AG04450 (cell line): ENCODE results near the gene NKAIN4. TPM values are rescaled to one million over a fixed set of nuclear protein-coding genes. Genes with fewer than 3 reads are reported as not detected.

Experiments
- CTCF ChIA-PET: fragments of 300-600, 350-600 bp; formaldehyde crosslinking; extraction: SDS; loops from one replicate; lab custom pipeline; 2022; ENCODE audit warnings: antibody characterized with exemption, inconsistent platforms; lab: Charles Lee
- POLR2A ChIA-PET: fragments of 350-600 bp; formaldehyde crosslinking; extraction: SDS; loops from one replicate; lab custom pipeline; 2021; ENCODE audit warnings: antibody characterized with exemption, inconsistent platforms; lab: Yijun Ruan, JAX
- DNase-seq: peaks from one replicate; pipeline ENCODE4 v3.0.0-alpha.2; 2011; ENCODE audit warnings: low read depth, low spot score
- H3K27ac ChIP-seq: one replicate; pipeline ENCODE4 v1.5.1; 2012; ENCODE audit warnings: low read depth, low read length, control low read depth
- H3K27me3 ChIP-seq: one replicate; pipeline ENCODE4 v1.6.0; 2012; ENCODE audit warnings: low read length; ENCODE audit not compliant: control insufficient read depth, insufficient read depth
- H3K4me3 ChIP-seq: 2 replicates; pipeline ENCODE4 v1.5.1; 2011; ENCODE audit warnings: mild to moderate bottlenecking, low read depth, low read length, control low read depth
- H3K9me3 ChIP-seq: 2 replicates; pipeline ENCODE4 v1.5.1; 2012; ENCODE audit warnings: low read length; ENCODE audit not compliant: control insufficient read depth, insufficient read depth
- CTCF ChIP-seq: IDR thresholded peaks from 2 replicates; pipeline ENCODE4 v1.5.1; 2011; ENCODE audit warnings: low read depth, low read length, control low read depth, inconsistent platforms
- polyA plus RNA-seq: library from polyadenylated mRNA; depleted of rRNA; stranded (reverse); fragments of >200 nt; gene quantifications from 2 replicates; pipeline ENCODE4 v1.2.3, GENCODE V29; 2011

The NKAIN4 gene
- polyA plus RNA-seq, 1 experiment, result not detected

- no peak for TF ChIP-seq CTCF
- no peak for DNase-seq
- H3K27ac ChIP-seq, result no peak overlapping the region
- H3K27me3 ChIP-seq, result peaks cover 45% of the 10 kb centered on the region
- no peak overlapping the region for H3K4me3 ChIP-seq
- peaks cover 7% of the 10 kb centered on the region for H3K9me3 ChIP-seq
- ChIA-PET POLR2A (interaction anchor here (0.7 kb wide), 1 partner anchor 16 kb away, joined by 3 read pairs; no protein-coding TSS in a partner anchor), CTCF (interaction anchor here (1.0 to 1.3 kb wide), 2 partner anchors 12 to 74 kb away, joined by 4 read pairs; no protein-coding TSS in a partner anchor)
Measured at GRCh38 chr20:63297371-63297781, 43.1 kb upstream of the NKAIN4 start.

DNA sequence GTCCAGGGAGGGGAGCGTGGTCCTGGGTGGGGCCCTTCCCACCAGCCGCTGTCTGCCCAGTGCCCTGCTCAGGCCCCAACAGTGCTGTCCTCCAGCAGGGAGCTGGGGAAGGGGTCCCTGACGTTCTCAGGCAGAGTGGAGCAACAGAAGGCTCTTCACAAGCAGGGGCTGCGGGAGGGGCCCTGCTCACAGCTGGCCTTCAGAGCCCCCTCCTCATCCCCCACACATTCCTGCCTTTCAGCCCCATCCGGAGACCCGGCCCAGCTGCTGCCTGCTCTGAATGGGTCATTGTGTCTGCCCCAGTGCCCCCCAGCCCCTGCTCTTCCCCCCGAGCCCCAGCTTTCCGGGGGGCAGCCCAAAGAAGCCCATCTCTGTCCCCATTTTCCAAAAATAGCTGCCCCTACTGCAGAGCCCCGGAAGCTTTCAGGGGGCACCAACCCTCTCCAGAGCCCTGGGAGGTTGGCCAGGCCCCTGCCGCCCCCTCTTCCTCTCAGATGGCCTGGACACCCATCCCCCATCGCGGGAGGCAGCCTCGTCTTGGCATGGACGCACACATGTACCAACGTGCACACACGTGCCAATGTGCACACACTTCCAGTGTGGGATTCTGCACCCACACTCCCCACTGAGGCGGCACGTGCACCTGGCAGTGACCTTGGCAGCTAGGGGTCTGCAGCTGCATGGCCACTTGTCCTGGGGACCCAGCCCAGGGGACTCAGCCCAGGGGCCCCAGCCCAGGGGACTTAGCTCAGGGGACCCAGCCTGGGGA is 42.5 kb upstream of the NKAIN4 start:
- ChIA-PET CTCF (interaction anchor here (1.0 to 1.3 kb wide), 2 partner anchors 13 to 73 kb away, joined by 4 read pairs; no protein-coding TSS in a partner anchor), POLR2A (interaction anchor here (0.6 to 0.7 kb wide), 3 partner anchors 15 to 575 kb away, joined by 3 to 4 read pairs (median 3); no protein-coding TSS in a partner anchor)
- no peak for TF ChIP-seq CTCF

GRCh38 chr20:63295846-63296245 is 41.6 kb upstream of the NKAIN4 start:
- Histone ChIP-seq H3K27me3 (peaks cover 45% of the 10 kb centered on the region), H3K27ac (no peak overlapping the region), H3K9me3 (peaks cover 7% of the 10 kb centered on the region), H3K4me3 (no peak overlapping the region)
- ChIA-PET POLR2A (interaction anchor here (0.6 kb wide), 1 partner anchor 576 kb away, joined by 4 read pairs; no protein-coding TSS in a partner anchor), CTCF (no interaction called here)
- no peak for DNase-seq
- TF ChIP-seq CTCF, result no peak

More for the DNA sequence above, 42.5 kb upstream of the NKAIN4 start:
- Histone ChIP-seq H3K27ac (no peak overlapping the region), H3K9me3 (peaks cover 7% of the 10 kb centered on the region), H3K4me3 (no peak overlapping the region), H3K27me3 (peaks cover 45% of the 10 kb centered on the region)
- DNase-seq, result no peak

GRCh38 chr20:63295422-63295821 is 41.2 kb upstream of the NKAIN4 start:
- POLR2A ChIA-PET, result no interaction called here
- no peak for TF ChIP-seq CTCF
- no peak overlapping the region for H3K4me3 ChIP-seq
- H3K27me3 ChIP-seq, result peaks cover 45% of the 10 kb centered on the region
- H3K27ac ChIP-seq, result peak overlapping the region; percentile 21
- CTCF ChIA-PET, result no interaction called here
- DNase-seq, result no peak
- peaks cover 7% of the 10 kb centered on the region for H3K9me3 ChIP-seq

- ChIA-PET POLR2A (no interaction called here), CTCF (no interaction called here)
- Histone ChIP-seq H3K27me3 (peaks cover 45% of the 10 kb centered on the region), H3K4me3 (no peak overlapping the region), H3K9me3 (peaks cover 7% of the 10 kb centered on the region), H3K27ac (peak overlapping the region; percentile 21)
- no peak for DNase-seq
- TF ChIP-seq CTCF, result no peak
Measured at GRCh38 chr20:63295018-63295417, 40.8 kb upstream of the NKAIN4 start.
